Activated B cell treated with CpG ODN at 0.5 μM for 24 hours (primary cell): ENCODE data around the gene LMX1A. TPM values are rescaled to one million over a fixed set of nuclear protein-coding genes. Genes with fewer than 3 reads are reported as not detected.

Experiments
- ATAC-seq: fragments of 200-7000 bp; cut with Tn5 transposase; one replicate; pipeline ENCODE4 v1.10.0; 2021; ENCODE audit warnings: low read depth, mild to moderate bottlenecking, moderate library complexity
- CTCF ChIA-PET: fragments of 350-600 bp; sonication (Branson Sonifier 250); formaldehyde crosslinking; loops from one replicate; lab custom pipeline; 2021; ENCODE audit warnings: antibody characterized with exemption; lab: Charles Lee
- POLR2A ChIA-PET: fragments of 350-600 bp; sonication (Branson Sonifier 250); formaldehyde crosslinking; loops from one replicate; lab custom pipeline; 2021; ENCODE audit warnings: antibody characterized with exemption; lab: Charles Lee
- DNase-seq: peaks from one replicate; pipeline ENCODE4 v3.0.0; 2022
- H3K27ac Mint-ChIP-seq: one replicate; pipeline ENCODE4 v1.8.0; 2020; ENCODE audit warnings: mixed read lengths
- H3K27me3 Mint-ChIP-seq: one replicate; pipeline ENCODE4 v1.8.0; 2021; ENCODE audit warnings: mixed read lengths
- H3K36me3 Mint-ChIP-seq: one replicate; pipeline ENCODE4 v1.8.0; 2021; ENCODE audit warnings: low read depth, mixed read lengths
- H3K4me1 Mint-ChIP-seq: one replicate; pipeline ENCODE4 v1.8.0; 2021; ENCODE audit warnings: mixed read lengths
- H3K4me3 Mint-ChIP-seq: one replicate; pipeline ENCODE4 v1.8.0; 2020; ENCODE audit warnings: mild to moderate bottlenecking, mixed read lengths
- H3K9me3 Mint-ChIP-seq: one replicate; pipeline ENCODE4 v1.8.0; 2020; ENCODE audit warnings: mixed read lengths
- intact Hi-C: fragments of 100-400 bp; cut with micrococcal nuclease; formaldehyde crosslinking; loops from one replicate; pipeline ENCODE4 v1.15.1; 2024
- total RNA-seq: library from RNA; stranded (reverse); gene quantifications from 2 replicates; pipeline ENCODE4 v1.2.3, GENCODE V29; 2022
- TF ChIP-seq, protein P1 (sequence below): fragments of 200-600 bp; IDR thresholded peaks from one replicate; pipeline ENCODE4 v1.8.0; 2022; ENCODE audit warnings: antibody characterized with exemption, mild to moderate bottlenecking

The LMX1A gene
- total RNA-seq, 1 donor from 2014 or later, result not detected

DNA sequence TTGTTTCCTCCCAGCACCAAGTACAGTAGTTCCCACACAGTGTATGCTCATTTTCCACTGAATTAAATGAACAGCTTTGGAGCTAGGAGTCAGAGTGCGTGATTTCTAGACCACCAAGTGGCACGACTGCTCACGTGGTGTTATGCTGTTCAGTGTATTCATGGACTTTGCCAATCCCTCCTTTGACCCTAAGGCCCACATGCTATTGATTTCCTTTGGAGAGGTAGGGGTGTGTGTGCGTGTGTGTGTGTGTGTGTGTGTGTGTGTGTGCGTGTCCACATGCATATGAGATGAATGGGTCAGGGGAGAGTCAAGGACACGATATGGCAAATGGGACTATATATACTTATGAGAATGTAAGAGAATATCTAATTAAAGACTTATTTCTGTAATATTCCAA lies 177.2 kb downstream of the LMX1A start:
- intact Hi-C loops, result no loop called here
- no peaks in the 10 kb centered on the region for H3K27me3 Mint-ChIP-seq
- ATAC-seq, result no peak
- peaks cover 6% of the 10 kb centered on the region for H3K9me3 Mint-ChIP-seq
- POLR2A ChIA-PET, result no interaction called here
- no peaks in the 10 kb centered on the region for H3K36me3 Mint-ChIP-seq
- H3K4me1 Mint-ChIP-seq, result peaks cover 3% of the 10 kb centered on the region
- TF ChIP-seq, protein P1, sequence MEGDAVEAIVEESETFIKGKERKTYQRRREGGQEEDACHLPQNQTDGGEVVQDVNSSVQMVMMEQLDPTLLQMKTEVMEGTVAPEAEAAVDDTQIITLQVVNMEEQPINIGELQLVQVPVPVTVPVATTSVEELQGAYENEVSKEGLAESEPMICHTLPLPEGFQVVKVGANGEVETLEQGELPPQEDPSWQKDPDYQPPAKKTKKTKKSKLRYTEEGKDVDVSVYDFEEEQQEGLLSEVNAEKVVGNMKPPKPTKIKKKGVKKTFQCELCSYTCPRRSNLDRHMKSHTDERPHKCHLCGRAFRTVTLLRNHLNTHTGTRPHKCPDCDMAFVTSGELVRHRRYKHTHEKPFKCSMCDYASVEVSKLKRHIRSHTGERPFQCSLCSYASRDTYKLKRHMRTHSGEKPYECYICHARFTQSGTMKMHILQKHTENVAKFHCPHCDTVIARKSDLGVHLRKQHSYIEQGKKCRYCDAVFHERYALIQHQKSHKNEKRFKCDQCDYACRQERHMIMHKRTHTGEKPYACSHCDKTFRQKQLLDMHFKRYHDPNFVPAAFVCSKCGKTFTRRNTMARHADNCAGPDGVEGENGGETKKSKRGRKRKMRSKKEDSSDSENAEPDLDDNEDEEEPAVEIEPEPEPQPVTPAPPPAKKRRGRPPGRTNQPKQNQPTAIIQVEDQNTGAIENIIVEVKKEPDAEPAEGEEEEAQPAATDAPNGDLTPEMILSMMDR, result no peak
- CTCF ChIA-PET, result no interaction called here
- no peak overlapping the region for H3K27ac Mint-ChIP-seq
- no peak overlapping the region for H3K4me3 Mint-ChIP-seq
- no peak for DNase-seq

DNA sequence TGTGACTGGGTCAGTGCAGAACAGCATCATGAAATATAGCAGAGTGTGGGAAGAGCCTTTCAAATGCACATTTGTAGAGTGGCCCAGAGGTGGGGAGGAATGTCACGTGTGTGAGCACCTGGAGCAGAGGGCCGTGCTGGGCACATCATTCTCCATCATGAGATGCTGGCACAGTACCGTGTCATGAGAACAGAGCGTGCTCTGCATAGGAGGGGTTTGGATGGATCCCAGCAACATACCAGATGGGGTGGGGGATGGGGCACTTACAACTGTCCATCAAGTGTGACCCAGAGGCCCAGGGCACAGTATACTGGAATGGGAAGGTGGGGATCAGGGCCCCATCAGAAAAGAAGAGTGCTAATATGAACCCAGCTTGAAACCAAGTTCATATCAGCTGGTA lies 182.0 kb downstream of the LMX1A start:
- Mint-ChIP-seq H3K27me3 (peaks cover 4% of the 10 kb centered on the region), H3K9me3 (no peaks in the 10 kb centered on the region), H3K4me3 (no peak overlapping the region), H3K27ac (no peak overlapping the region), H3K36me3 (no peaks in the 10 kb centered on the region), H3K4me1 (peaks cover 3% of the 10 kb centered on the region)
- ChIA-PET CTCF (no interaction called here), POLR2A (no interaction called here)
- ATAC-seq, result no peak
- DNase-seq, result no peak
- TF ChIP-seq, protein P1, result no peak
- intact Hi-C loops, result no loop called here

DNA sequence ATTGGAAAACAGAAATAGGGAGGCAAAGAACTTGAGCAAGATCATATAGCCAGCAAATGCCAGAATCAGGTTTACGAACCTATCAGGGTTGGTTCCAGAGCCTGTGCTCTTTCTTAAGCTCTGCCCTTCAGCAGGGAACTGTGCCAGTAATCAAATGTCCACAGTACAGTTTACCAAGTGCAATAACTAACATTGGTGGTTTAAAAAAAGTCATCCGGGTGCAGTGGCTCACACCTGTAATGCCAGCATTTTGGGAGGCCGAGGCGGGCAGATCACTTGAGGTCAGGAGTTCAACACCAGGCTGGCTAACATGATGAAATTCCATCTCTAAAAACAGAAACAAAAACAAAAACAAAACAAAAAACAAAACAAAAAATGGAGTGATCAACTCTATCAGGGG lies 182.7 kb downstream of the LMX1A start:
- TF ChIP-seq, protein P1, result no peak
- POLR2A ChIA-PET, result no interaction called here
- Mint-ChIP-seq H3K27ac (no peak overlapping the region), H3K4me3 (no peak overlapping the region), H3K4me1 (peaks cover 2% of the 10 kb centered on the region), H3K27me3 (peaks cover 4% of the 10 kb centered on the region), H3K36me3 (no peaks in the 10 kb centered on the region), H3K9me3 (no peaks in the 10 kb centered on the region)
- ATAC-seq (no peak), DNase-seq (no peak)
- intact Hi-C loops, result no loop called here
- CTCF ChIA-PET, result no interaction called here

DNA sequence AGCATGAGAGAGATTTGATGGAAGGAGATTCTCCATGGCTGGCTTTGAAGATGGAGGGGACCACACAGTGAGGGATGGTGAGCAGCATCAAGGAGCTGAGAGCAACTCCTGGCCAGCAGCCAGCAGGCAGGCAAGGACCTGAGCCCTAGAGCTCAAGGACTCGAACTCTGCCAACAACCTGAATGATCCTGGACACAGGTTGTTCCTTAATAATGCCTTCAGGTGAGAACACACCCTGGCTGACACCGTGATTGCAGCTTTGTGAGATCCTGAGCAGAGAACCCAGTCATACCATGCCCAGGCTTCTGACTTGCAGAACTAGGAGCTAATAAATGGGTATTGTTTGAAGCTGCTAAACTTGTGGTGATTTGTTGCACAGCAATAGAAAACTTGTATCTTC lies 183.1 kb downstream of the LMX1A start:
- H3K27ac Mint-ChIP-seq, result no peak overlapping the region
- ChIA-PET POLR2A (no interaction called here), CTCF (no interaction called here)
- H3K4me1 Mint-ChIP-seq, result no peaks in the 10 kb centered on the region
- no peak for ATAC-seq
- no peak for DNase-seq
- peaks cover 4% of the 10 kb centered on the region for H3K27me3 Mint-ChIP-seq
- H3K9me3 Mint-ChIP-seq, result no peaks in the 10 kb centered on the region
- no peak overlapping the region for H3K4me3 Mint-ChIP-seq
- H3K36me3 Mint-ChIP-seq, result no peaks in the 10 kb centered on the region
- TF ChIP-seq, protein P1, result no peak
- intact Hi-C loops, result no loop called here

DNA sequence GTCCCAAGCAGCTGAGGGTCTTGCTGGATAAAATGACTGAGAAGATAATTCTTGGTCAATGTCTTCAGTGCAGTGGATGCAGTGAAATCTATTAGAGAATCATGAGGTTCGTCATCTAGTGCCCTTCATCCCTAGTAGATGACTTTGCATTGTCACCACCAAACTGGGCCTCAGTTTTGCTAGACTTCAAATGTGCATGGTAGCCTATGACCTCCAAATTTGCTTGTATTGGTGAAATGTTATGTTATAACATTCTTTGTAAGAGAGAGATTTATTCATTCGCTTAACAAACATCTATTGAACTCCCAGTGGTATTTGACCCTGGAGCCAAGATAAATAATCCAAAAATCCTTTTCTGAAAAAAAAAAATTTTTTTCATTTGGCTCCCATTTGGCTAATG lies 183.8 kb downstream of the LMX1A start:
- Mint-ChIP-seq H3K4me1 (no peaks in the 10 kb centered on the region), H3K4me3 (no peak overlapping the region), H3K27ac (no peak overlapping the region), H3K9me3 (no peaks in the 10 kb centered on the region), H3K36me3 (no peaks in the 10 kb centered on the region), H3K27me3 (peaks cover 4% of the 10 kb centered on the region)
- CTCF ChIA-PET, result no interaction called here
- TF ChIP-seq, protein P1, result no peak
- DNase-seq, result no peak
- POLR2A ChIA-PET, result no interaction called here
- ATAC-seq, result no peak
- intact Hi-C loops, result no loop called here
